D721Med (cell line): ENCODE measurements around the gene NOTCH1.

Experiments used
- DNase-seq: peaks from one replicate; pipeline ENCODE4 v3.0.0; 2011; ENCODE audit warnings: low spot score; ENCODE audit not compliant: insufficient read length
- FAIRE-seq: peaks from 2 replicates; lab custom pipeline; 2011; peaks lifted over from hg19 to GRCh38; lab: Jason Lieb, UNC
- CTCF ChIP-seq: IDR thresholded peaks from 2 replicates; pipeline ENCODE4 v1.5.1; 2012; ENCODE audit warnings: mild to moderate bottlenecking, control low read depth; ENCODE audit not compliant: insufficient read depth; ENCODE audit errors: missing control alignments

The NOTCH1 gene

GRCh38 chr9:136460772-136461325 is 85.0 kb downstream of the NOTCH1 start:
- TF ChIP-seq CTCF, result no peak
- FAIRE-seq (no peak), DNase-seq (no peak)

- no peak for FAIRE-seq
- DNase-seq, result no peak
- no peak for TF ChIP-seq CTCF
Observed at GRCh38 chr9:136459425-136459824, 86.4 kb downstream of the NOTCH1 start.

DNA sequence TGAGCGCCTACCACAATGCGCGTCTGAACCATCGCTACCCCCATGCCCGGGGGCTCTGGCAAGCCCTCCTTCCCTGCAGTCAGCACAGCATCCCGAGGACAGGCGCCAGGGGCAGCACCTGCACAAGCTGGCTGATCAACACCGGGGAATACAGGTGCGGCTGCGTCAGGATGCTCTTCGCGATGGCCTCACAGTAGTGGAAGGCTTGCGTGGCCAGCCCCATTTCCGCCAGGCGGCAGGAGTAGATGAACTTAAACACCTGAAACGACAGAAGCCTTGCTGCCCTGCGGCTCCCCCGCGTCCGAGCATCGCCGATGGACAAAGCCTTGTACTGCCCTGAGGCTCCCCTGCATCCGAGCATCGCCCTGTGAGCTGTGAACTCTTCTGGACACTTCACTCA is 88.5 kb downstream of the NOTCH1 start:
- FAIRE-seq (no peak), DNase-seq (no peak)
- no peak for TF ChIP-seq CTCF

GRCh38 chr9:136456258-136456657 is 89.6 kb downstream of the NOTCH1 start:
- TF ChIP-seq CTCF, result no peak

GRCh38 chr9:136455043-136456002 is 90.5 kb downstream of the NOTCH1 start:
- DNase-seq (no peak), FAIRE-seq (no peak)
- no peak for TF ChIP-seq CTCF

More at GRCh38 chr9:136456258-136456657, 89.6 kb downstream of the NOTCH1 start:
- no peak for DNase-seq
- no peak for FAIRE-seq

DNA sequence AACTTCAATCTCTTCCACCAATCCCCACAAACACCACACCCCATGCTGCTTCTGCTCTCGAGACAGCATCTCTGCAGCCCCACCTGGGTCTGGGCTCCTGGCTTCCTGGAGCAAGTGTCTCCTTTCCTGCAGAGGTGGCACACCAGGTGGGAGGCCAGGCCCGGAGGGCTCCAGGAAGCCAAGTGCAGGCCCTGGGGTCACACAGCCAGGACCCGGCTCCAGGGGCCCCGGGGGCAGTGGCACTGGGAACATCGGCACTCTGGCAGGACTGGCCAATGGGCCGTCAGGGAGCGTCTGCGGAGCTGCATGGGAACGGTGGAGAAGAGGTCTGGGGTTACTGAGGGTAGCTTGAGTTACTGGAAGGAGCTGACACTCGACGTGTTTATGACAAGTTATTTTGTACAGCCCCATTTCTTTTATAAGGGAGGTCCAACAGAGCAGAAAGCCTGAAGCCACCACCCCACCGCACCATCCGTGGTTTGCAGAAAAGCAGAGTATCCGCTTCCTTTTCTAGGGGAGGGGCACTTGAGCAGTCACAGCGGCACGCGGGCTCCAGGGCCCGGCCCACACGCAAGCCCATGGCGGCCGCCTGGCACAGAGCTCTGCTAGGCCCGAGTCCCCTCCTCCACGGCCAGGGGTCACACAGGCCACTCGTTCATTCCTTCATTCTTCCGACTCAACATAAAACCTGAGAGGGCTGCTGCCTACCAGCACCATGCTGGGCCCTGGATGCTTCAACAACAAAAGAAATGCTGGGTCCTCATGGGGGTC is 91.6 kb downstream of the NOTCH1 start:
- no peak for TF ChIP-seq CTCF
- no peak for DNase-seq
- FAIRE-seq, result no peak
